Right atrium auricular region (tissue), 2 donors: Measurements from ENCODE around the gene NEURL4. TPM values are rescaled to one million over a fixed set of nuclear protein-coding genes. Genes with fewer than 3 reads are reported as not detected.

ENCODE experiments used
- DNase-seq: peaks from one replicate; pipeline ENCODE4 v3.0.0-alpha.2; 2019; ENCODE audit warnings: low spot score
- H3K27ac ChIP-seq, 2 donors: fragments of 200-600 bp; sonication (generic); 1 replicate in 1 of 2; 2 replicates in 1 of 2; pipeline ENCODE4 v1.5.1; 2016 to 2019
- H3K27me3 ChIP-seq, 2 donors: fragments of 200-600 bp; sonication (generic); one replicate each; pipeline versions ENCODE4 v1.5.1 to v1.6.0; 2017 to 2019
- H3K36me3 ChIP-seq: fragments of 200-600 bp; sonication (generic); one replicate; pipeline ENCODE4 v1.5.1; 2016
- H3K4me1 ChIP-seq, 2 donors: fragments of 200-600 bp; sonication (generic); one replicate each; pipeline versions ENCODE4 v1.5.1 to v1.6.0; 2017 to 2019
- H3K4me3 ChIP-seq, 2 donors: fragments of 200-600 bp; sonication (generic); 1 replicate in 1 of 2; 2 replicates in 1 of 2; pipeline ENCODE4 v1.5.1; 2017 to 2019; ENCODE audit warnings: mild to moderate bottlenecking in 1 of 2, moderate library complexity in 1 of 2
- H3K9me3 ChIP-seq, 2 donors: fragments of 200-600 bp; sonication (generic); one replicate each; pipeline ENCODE4 v1.5.1; 2019
- total RNA-seq, 2 donors: library from RNA; depleted of rRNA; stranded (reverse); fragments of >200 nt; gene quantifications; one replicate each; pipeline ENCODE4 v1.1.0, GENCODE V29; 2016
- TF ChIP-seq, protein P1 (sequence below), 2 donors: fragments of 200-600 bp; sonication (generic); IDR thresholded peaks; one replicate each; pipeline ENCODE4 v1.5.1; 2019; ENCODE audit warnings: antibody characterized with exemption in 2 of 2

Gene NEURL4
- total RNA-seq, 2 donors from 2014 or later = 9.5 to 12.8 TPM

DNA sequence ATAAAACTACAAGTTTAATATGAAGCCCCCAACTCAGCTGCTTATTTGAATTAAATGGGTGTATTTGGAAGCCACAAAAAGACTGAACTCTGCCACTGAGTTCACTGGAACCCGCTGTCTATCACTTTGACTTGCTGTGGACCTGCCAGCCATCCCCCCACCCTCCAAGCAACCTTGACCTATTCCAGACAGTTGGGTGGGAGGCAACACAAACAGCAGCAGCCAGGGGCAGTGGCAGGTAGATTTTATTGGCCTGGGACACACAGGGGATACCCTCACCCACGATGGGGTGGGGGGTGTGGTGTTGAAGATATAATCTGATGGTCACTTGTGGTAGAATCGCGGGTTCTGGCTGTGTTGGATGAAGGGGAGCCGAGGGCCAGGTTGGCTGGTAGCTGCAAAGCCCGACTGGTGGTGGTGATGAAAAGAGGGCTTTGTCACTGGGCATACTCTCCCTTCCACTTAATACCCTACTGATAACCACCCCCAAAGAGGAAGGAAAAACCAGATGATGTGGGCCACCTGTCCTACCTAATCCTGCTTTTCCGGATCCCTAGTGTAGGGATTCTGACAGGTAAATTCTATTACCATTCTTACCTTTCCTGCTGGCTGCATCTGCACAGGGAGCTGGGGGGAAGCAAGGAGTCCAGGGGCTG, 16.6 kb downstream of the NEURL4 start:
- Histone ChIP-seq H3K4me1 (peaks cover 0 to 49% of the 10 kb centered on the region in 2 donors), H3K4me3 (no peak overlapping the region), H3K27me3 (no peaks in the 10 kb centered on the region), H3K27ac (no peak overlapping the region), H3K9me3 (no peaks in the 10 kb centered on the region), H3K36me3 (peaks cover 54% of the 10 kb centered on the region)
- TF ChIP-seq, protein P1, sequence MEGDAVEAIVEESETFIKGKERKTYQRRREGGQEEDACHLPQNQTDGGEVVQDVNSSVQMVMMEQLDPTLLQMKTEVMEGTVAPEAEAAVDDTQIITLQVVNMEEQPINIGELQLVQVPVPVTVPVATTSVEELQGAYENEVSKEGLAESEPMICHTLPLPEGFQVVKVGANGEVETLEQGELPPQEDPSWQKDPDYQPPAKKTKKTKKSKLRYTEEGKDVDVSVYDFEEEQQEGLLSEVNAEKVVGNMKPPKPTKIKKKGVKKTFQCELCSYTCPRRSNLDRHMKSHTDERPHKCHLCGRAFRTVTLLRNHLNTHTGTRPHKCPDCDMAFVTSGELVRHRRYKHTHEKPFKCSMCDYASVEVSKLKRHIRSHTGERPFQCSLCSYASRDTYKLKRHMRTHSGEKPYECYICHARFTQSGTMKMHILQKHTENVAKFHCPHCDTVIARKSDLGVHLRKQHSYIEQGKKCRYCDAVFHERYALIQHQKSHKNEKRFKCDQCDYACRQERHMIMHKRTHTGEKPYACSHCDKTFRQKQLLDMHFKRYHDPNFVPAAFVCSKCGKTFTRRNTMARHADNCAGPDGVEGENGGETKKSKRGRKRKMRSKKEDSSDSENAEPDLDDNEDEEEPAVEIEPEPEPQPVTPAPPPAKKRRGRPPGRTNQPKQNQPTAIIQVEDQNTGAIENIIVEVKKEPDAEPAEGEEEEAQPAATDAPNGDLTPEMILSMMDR (IDR thresholded peaks at IDR 0.05) = no peak
- DNase-seq = no peak

- no peak for DNase-seq
- Histone ChIP-seq H3K27ac (no peak overlapping the region), H3K27me3 (no peaks in the 10 kb centered on the region), H3K4me1 (peaks cover 0 to 53% of the 10 kb centered on the region in 2 donors), H3K4me3 (no peak overlapping the region), H3K9me3 (no peaks in the 10 kb centered on the region), H3K36me3 (peaks cover 47% of the 10 kb centered on the region)
- TF ChIP-seq, protein P1 (IDR thresholded peaks at IDR 0.05) = no peak
These were observed 17.9 kb downstream of the NEURL4 start for GRCh38 chr17:7311110-7311705.

GRCh38 chr17:7309628-7310027, 19.5 kb downstream of the NEURL4 start:
- TF ChIP-seq, protein P1 (IDR thresholded peaks at IDR 0.05) = no peak
- H3K27ac ChIP-seq = peak overlapping the region; percentile 99
- H3K9me3 ChIP-seq = no peaks in the 10 kb centered on the region
- peaks cover 0 to 46% of the 10 kb centered on the region in 2 donors for H3K4me1 ChIP-seq
- peak overlapping the region in 1 of 2 donors; percentile 90 for H3K4me3 ChIP-seq
- peaks cover 47% of the 10 kb centered on the region for H3K36me3 ChIP-seq
- no peaks in the 10 kb centered on the region for H3K27me3 ChIP-seq
- DNase-seq = no peak

- H3K36me3 ChIP-seq = peaks cover 44% of the 10 kb centered on the region
- H3K4me1 ChIP-seq = peaks cover 0 to 38% of the 10 kb centered on the region in 2 donors
- peak; percentile 82 for DNase-seq
These were observed 20.3 kb downstream of the NEURL4 start for GRCh38 chr17:7308625-7309433.

More at GRCh38 chr17:7308625-7309433, 20.3 kb downstream of the NEURL4 start:
- Histone ChIP-seq H3K4me3 (peak overlapping the region; percentile 90 to 95), H3K27ac (peak overlapping the region; percentile 99), H3K27me3 (no peaks in the 10 kb centered on the region), H3K9me3 (no peaks in the 10 kb centered on the region)
- TF ChIP-seq, protein P1 (IDR thresholded peaks at IDR 0.05) = no peak
